ENCODE data around the gene HOXD10. TPM values are rescaled to one million over a fixed set of nuclear protein-coding genes. Genes with fewer than 3 reads are reported as not detected.

HOXD10 gene
- polyA plus RNA-seq, 1 donor from 2014 or later = not detected

DNA sequence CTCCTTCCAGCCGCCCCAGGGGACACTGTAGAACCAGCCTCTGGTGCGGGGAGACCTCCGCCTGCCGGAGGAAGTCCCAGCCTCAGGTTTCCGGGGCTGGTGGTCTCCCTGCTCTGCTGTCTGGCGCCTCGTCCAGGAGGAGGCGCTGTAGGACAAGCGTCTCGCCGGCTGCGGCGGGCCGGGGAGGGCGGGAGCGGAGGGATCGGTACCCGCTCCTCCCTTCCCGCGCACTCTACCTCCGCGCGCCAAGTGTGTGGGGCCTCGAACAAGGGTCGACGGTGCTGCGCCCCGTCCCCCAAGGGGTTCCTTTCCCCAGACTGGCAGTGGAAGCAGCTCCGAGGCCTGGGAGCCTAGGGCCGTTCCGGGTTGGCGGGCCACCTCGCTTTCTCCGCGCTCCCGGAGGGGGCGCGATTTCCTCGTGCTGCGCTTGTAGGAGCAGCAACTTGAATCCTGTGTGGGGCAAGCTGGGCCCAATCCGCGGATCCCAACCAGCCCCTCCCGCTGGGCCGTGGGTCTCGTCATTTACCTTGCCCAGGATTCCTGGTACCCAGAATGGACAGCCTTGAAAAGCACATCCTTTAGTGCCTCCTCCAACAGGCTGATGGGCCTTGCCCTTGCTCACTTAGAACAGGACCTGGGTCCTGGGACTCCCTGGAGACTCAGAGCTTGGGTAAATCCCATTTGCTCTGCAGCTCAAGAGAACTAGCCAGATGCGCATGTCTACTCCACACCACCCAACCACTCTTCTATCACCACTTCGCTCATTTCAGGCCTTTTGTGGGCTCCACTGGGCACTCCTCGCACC, 24.1 kb downstream of the HOXD10 start:
- Histone ChIP-seq H3K36me3 (ENCODE audit: insufficient read depth, low read length) (no peaks in the 10 kb centered on the region), H3K79me2 (replicated peaks; ENCODE audit: insufficient read depth, low read length) (no peaks in the 10 kb centered on the region), H3K9me2 (ENCODE audit: insufficient read depth, low read length) (no peaks in the 10 kb centered on the region), H3K27ac (ENCODE audit: low read length) (no peak overlapping the region), H3K4me3 (ENCODE audit: low read length) (peak overlapping the region; percentile 61), H2AFZ (ENCODE audit: low read depth, low read length) (no peak overlapping the region), H3F3A (ENCODE audit: insufficient read depth, low read length, poor library complexity, severe bottlenecking) (no peaks in the 10 kb centered on the region), H3K27me3 (ENCODE audit: insufficient read depth, low read depth, low read length) (peaks cover 99% of the 10 kb centered on the region), H3K9me3 (ENCODE audit: low read length) (peaks cover 4% of the 10 kb centered on the region), H4K20me1 (ENCODE audit: insufficient read depth) (no peaks in the 10 kb centered on the region), H3K4me2 (ENCODE audit: low read length) (no peak overlapping the region), H3K9ac (ENCODE audit: low read length) (no peak overlapping the region)
- TF ChIP-seq POLR2AphosphoS5 (IDR thresholded peaks at IDR 0.05) (no peak), EP300 (conservative IDR thresholded peaks at IDR 0.05; ENCODE audit: poor library complexity, severe bottlenecking) (no peak), SMC3 (conservative IDR thresholded peaks at IDR 0.05; ENCODE audit: poor library complexity) (peak; percentile 91), RAD21 (conservative IDR thresholded peaks at IDR 0.05) (peak; percentile 87), MXI1 (conservative IDR thresholded peaks at IDR 0.05; ENCODE audit: poor library complexity, severe bottlenecking) (no peak)
- TF ChIP-seq, protein P1, sequence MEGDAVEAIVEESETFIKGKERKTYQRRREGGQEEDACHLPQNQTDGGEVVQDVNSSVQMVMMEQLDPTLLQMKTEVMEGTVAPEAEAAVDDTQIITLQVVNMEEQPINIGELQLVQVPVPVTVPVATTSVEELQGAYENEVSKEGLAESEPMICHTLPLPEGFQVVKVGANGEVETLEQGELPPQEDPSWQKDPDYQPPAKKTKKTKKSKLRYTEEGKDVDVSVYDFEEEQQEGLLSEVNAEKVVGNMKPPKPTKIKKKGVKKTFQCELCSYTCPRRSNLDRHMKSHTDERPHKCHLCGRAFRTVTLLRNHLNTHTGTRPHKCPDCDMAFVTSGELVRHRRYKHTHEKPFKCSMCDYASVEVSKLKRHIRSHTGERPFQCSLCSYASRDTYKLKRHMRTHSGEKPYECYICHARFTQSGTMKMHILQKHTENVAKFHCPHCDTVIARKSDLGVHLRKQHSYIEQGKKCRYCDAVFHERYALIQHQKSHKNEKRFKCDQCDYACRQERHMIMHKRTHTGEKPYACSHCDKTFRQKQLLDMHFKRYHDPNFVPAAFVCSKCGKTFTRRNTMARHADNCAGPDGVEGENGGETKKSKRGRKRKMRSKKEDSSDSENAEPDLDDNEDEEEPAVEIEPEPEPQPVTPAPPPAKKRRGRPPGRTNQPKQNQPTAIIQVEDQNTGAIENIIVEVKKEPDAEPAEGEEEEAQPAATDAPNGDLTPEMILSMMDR (IDR thresholded peaks at IDR 0.05; ENCODE audit: poor library complexity, severe bottlenecking) = peak; percentile 77

DNA sequence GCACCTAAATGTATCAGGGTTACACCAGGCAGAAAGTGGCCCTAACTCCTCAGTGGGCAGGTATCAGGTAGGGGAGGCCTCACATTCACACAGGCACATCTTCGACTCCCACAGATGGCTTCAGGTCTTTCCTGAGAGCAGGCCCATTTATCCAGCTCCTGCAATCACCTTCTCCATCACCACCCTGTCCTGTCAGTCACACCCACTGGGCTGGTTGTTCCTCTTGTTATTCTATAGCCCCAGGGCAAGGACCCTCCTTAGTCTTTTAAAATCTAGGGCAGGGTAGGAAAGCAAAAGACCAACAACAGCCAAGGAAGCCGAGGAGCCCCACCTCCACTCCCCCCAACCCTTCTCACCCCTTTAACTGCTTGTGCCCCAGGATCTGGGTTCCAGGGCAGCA, 25.7 kb downstream of the HOXD10 start:
- H3K4me3 ChIP-seq (ENCODE audit: low read length) = no peak overlapping the region
- TF ChIP-seq RAD21 (conservative IDR thresholded peaks at IDR 0.05) (no peak), EP300 (conservative IDR thresholded peaks at IDR 0.05; ENCODE audit: poor library complexity, severe bottlenecking) (no peak), EZH2 (IDR thresholded peaks at IDR 0.05; ENCODE audit: borderline replicate concordance, insufficient read depth, low read length, poor library complexity, severe bottlenecking) (no peak), SMC3 (conservative IDR thresholded peaks at IDR 0.05; ENCODE audit: poor library complexity) (no peak), TAF1 (IDR thresholded peaks at IDR 0.05; ENCODE audit: low read depth) (no peak), MXI1 (conservative IDR thresholded peaks at IDR 0.05; ENCODE audit: poor library complexity, severe bottlenecking) (no peak), POLR2AphosphoS5 (IDR thresholded peaks at IDR 0.05) (no peak)
- TF ChIP-seq, protein P2, sequence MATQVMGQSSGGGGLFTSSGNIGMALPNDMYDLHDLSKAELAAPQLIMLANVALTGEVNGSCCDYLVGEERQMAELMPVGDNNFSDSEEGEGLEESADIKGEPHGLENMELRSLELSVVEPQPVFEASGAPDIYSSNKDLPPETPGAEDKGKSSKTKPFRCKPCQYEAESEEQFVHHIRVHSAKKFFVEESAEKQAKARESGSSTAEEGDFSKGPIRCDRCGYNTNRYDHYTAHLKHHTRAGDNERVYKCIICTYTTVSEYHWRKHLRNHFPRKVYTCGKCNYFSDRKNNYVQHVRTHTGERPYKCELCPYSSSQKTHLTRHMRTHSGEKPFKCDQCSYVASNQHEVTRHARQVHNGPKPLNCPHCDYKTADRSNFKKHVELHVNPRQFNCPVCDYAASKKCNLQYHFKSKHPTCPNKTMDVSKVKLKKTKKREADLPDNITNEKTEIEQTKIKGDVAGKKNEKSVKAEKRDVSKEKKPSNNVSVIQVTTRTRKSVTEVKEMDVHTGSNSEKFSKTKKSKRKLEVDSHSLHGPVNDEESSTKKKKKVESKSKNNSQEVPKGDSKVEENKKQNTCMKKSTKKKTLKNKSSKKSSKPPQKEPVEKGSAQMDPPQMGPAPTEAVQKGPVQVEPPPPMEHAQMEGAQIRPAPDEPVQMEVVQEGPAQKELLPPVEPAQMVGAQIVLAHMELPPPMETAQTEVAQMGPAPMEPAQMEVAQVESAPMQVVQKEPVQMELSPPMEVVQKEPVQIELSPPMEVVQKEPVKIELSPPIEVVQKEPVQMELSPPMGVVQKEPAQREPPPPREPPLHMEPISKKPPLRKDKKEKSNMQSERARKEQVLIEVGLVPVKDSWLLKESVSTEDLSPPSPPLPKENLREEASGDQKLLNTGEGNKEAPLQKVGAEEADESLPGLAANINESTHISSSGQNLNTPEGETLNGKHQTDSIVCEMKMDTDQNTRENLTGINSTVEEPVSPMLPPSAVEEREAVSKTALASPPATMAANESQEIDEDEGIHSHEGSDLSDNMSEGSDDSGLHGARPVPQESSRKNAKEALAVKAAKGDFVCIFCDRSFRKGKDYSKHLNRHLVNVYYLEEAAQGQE (IDR thresholded peaks at IDR 0.05; ENCODE audit: borderline replicate concordance) = no peak
- TF ChIP-seq, protein P1 (IDR thresholded peaks at IDR 0.05; ENCODE audit: poor library complexity, severe bottlenecking) = no peak

More for the DNA sequence above, 25.7 kb downstream of the HOXD10 start:
- Histone ChIP-seq H3F3A (ENCODE audit: insufficient read depth, low read length, poor library complexity, severe bottlenecking) (no peaks in the 10 kb centered on the region), H3K4me2 (ENCODE audit: low read length) (no peak overlapping the region), H3K79me2 (replicated peaks; ENCODE audit: insufficient read depth, low read length) (no peaks in the 10 kb centered on the region), H2AFZ (ENCODE audit: low read depth, low read length) (no peak overlapping the region), H3K27me3 (ENCODE audit: insufficient read depth, low read depth, low read length) (peaks cover 99% of the 10 kb centered on the region), H3K27ac (ENCODE audit: low read length) (no peak overlapping the region), H3K9me2 (ENCODE audit: insufficient read depth, low read length) (no peaks in the 10 kb centered on the region), H4K20me1 (ENCODE audit: insufficient read depth) (no peaks in the 10 kb centered on the region), H3K9me3 (ENCODE audit: low read length) (peaks cover 4% of the 10 kb centered on the region), H3K9ac (ENCODE audit: low read length) (no peak overlapping the region), H3K36me3 (ENCODE audit: insufficient read depth, low read length) (no peaks in the 10 kb centered on the region)
